Vagina (tissue), 2 donors: ENCODE results near the gene MEX3A.

Source experiments
- CTCF ChIP-seq, 3 experiments: fragments of 450-650 bp in 2 of 3; fragments of 200-600 bp in 1 of 3; sonication (generic) in 1 of 3; IDR thresholded peaks; one replicate each; pipeline ENCODE4 v1.5.1; 2017 to 2019; ENCODE audit warnings: antibody characterized with exemption in 3 of 3, mild to moderate bottlenecking in 2 of 3, moderate library complexity in 2 of 3
- POLR2A ChIP-seq, 2 donors: fragments of 450-650 bp; IDR thresholded peaks; one replicate each; pipeline ENCODE4 v1.6.1; 2017; ENCODE audit warnings: antibody characterized with exemption in 2 of 2, mild to moderate bottlenecking in 2 of 2, moderate library complexity in 2 of 2
- POLR2AphosphoS5 ChIP-seq, 2 donors: sonication (generic); formaldehyde crosslinking; IDR thresholded peaks; one replicate each; pipeline ENCODE4 v1.9.0; 2017; ENCODE audit warnings: antibody characterized with exemption in 2 of 2, mild to moderate bottlenecking in 2 of 2, low read depth in 1 of 2; ENCODE audit not compliant: insufficient read depth in 1 of 2

- TF ChIP-seq CTCF (IDR thresholded peaks at IDR 0.05) (no peak), POLR2AphosphoS5 (IDR thresholded peaks at IDR 0.05; ENCODE audit: insufficient read depth in 1 of 2, low read depth in 1 of 2) (no peak), POLR2A (IDR thresholded peaks at IDR 0.05) (no peak)
These were observed 49.3 kb downstream of the MEX3A start for GRCh38 chr1:156033011-156033410.
